Lower leg skin (tissue), 3 donors: ENCODE results near the gene PIAS4.

Experiments used
- CTCF ChIP-seq, 3 donors: fragments of 450-650 bp; IDR thresholded peaks; one replicate each; pipeline ENCODE4 v1.5.1; 2016; ENCODE audit warnings: antibody characterized with exemption in 3 of 3, mild to moderate bottlenecking in 3 of 3, moderate library complexity in 2 of 3
- POLR2A ChIP-seq, 2 donors: fragments of 450-650 bp; IDR thresholded peaks; one replicate each; pipeline ENCODE4 v1.6.1; 2016 to 2017; ENCODE audit warnings: antibody characterized with exemption in 2 of 2, mild to moderate bottlenecking in 1 of 2, moderate library complexity in 1 of 2

- TF ChIP-seq CTCF (IDR thresholded peaks at IDR 0.05) (no peak), POLR2A (IDR thresholded peaks at IDR 0.05) (no peak)
Measured at GRCh38 chr19:4044990-4045465, 37.5 kb downstream of the PIAS4 start.
